HepG2 (cell line): Measurements from ENCODE around the gene CDC34. TPM values are rescaled to one million over a fixed set of nuclear protein-coding genes. Genes with fewer than 3 reads are reported as not detected.

ENCODE experiments used
- ARNT2 ChIP-seq: sonication (generic); formaldehyde crosslinking; IDR thresholded peaks from 2 replicates; pipeline ENCODE4 v1.8.0; 2022; ENCODE audit warnings: mild to moderate bottlenecking, low read depth, missing genetic modification reagents, moderate library complexity
- E2F5 ChIP-seq: sonication (generic); formaldehyde crosslinking; conservative IDR thresholded peaks from 2 replicates; pipeline ENCODE4 v1.4.0; 2020; ENCODE audit warnings: missing genetic modification reagents
- FOSL2 ChIP-seq: sonication (generic); formaldehyde crosslinking; IDR thresholded peaks from 2 replicates; pipeline ENCODE4 v1.4.0; 2020; ENCODE audit warnings: missing genetic modification reagents
- HOXD1 ChIP-seq: sonication (generic); formaldehyde crosslinking; IDR thresholded peaks from 2 replicates; pipeline ENCODE4 v1.5.0; 2020; ENCODE audit warnings: missing genetic modification reagents
- IRF9 ChIP-seq: sonication (generic); formaldehyde crosslinking; IDR thresholded peaks from 2 replicates; pipeline ENCODE4 v1.8.0; 2022; ENCODE audit warnings: missing genetic modification reagents, mild to moderate bottlenecking, borderline replicate concordance
- JUND ChIP-seq: sonication (generic); formaldehyde crosslinking; IDR thresholded peaks from 2 replicates; pipeline ENCODE4 v1.8.0; 2022; ENCODE audit warnings: mild to moderate bottlenecking, missing genetic modification reagents
- MTF2 ChIP-seq: sonication (generic); formaldehyde crosslinking; IDR thresholded peaks from 2 replicates; pipeline ENCODE4 v1.5.0; 2020; ENCODE audit warnings: missing genetic modification reagents, borderline replicate concordance
- RAD21 ChIP-seq: fragments of 450-650 bp; formaldehyde crosslinking; IDR thresholded peaks from 2 replicates; pipeline ENCODE4 v1.5.0; 2020; ENCODE audit warnings: mild to moderate bottlenecking
- RFX1 ChIP-seq: fragments of 450-650 bp; IDR thresholded peaks from 2 replicates; pipeline ENCODE4 v1.6.1; 2017
- ZBTB46 ChIP-seq: sonication (generic); formaldehyde crosslinking; IDR thresholded peaks from 2 replicates; pipeline ENCODE4 v1.4.0; 2020; ENCODE audit warnings: mild to moderate bottlenecking, missing genetic modification reagents, borderline replicate concordance
- ZC3H13 ChIP-seq: sonication (generic); formaldehyde crosslinking; IDR thresholded peaks from 2 replicates; pipeline ENCODE4 v1.8.1; 2023; ENCODE audit warnings: mild to moderate bottlenecking, missing genetic modification reagents, moderate library complexity
- ZNF232 ChIP-seq: sonication (generic); formaldehyde crosslinking; IDR thresholded peaks from 2 replicates; pipeline ENCODE4 v1.4.0; 2020; ENCODE audit warnings: missing genetic modification reagents, borderline replicate concordance
- ZNF275 ChIP-seq: sonication (generic); formaldehyde crosslinking; IDR thresholded peaks from 2 replicates; pipeline ENCODE4 v1.8.0; 2022; ENCODE audit warnings: missing genetic modification reagents, mild to moderate bottlenecking, inconsistent platforms, borderline replicate concordance
- ZNF296 ChIP-seq: sonication (generic); formaldehyde crosslinking; conservative IDR thresholded peaks from 2 replicates; pipeline ENCODE4 v1.5.0; 2020; ENCODE audit warnings: mild to moderate bottlenecking, missing genetic modification reagents
- ZNF333 ChIP-seq: sonication (generic); formaldehyde crosslinking; IDR thresholded peaks from 2 replicates; pipeline ENCODE4 v1.4.0; 2020; ENCODE audit warnings: mild to moderate bottlenecking, missing genetic modification reagents, borderline replicate concordance
- ZNF383 ChIP-seq: sonication (generic); formaldehyde crosslinking; IDR thresholded peaks from 2 replicates; pipeline ENCODE4 v1.4.0; 2020; ENCODE audit warnings: missing genetic modification reagents, mild to moderate bottlenecking, borderline replicate concordance
- ZNF567 ChIP-seq: sonication (generic); formaldehyde crosslinking; IDR thresholded peaks from 2 replicates; pipeline ENCODE4 v1.8.1; 2023; ENCODE audit warnings: mild to moderate bottlenecking, missing genetic modification reagents, borderline replicate concordance
- ZNF687 ChIP-seq: sonication (generic); formaldehyde crosslinking; IDR thresholded peaks from 2 replicates; pipeline ENCODE4 v1.5.1; 2020; ENCODE audit warnings: mild to moderate bottlenecking, missing genetic modification reagents, moderate library complexity
- ZNF816 ChIP-seq: sonication (generic); formaldehyde crosslinking; IDR thresholded peaks from 2 replicates; pipeline ENCODE4 v1.8.0; 2022; ENCODE audit warnings: missing genetic modification reagents, mild to moderate bottlenecking, borderline replicate concordance
- ZNF841 ChIP-seq: sonication (generic); formaldehyde crosslinking; IDR thresholded peaks from 2 replicates; pipeline ENCODE4 v1.8.1; 2023; ENCODE audit warnings: missing genetic modification reagents, borderline replicate concordance
- polyA plus RNA-seq, 8 experiments: library from polyadenylated mRNA; depleted of rRNA in 3 of 8; stranded (reverse) in 7 of 8; unstranded in 1 of 8; fragments of >200 nt; fragmentation: Illumina TruSeq in 4 of 8; extraction: Trizol in 4 of 8; gene quantifications; 2 replicates each; pipeline versions ENCODE4 v1.2.1 to v1.2.3, GENCODE V29; 2011 to 2016; ENCODE audit warnings: low read depth in 4 of 8, missing spikeins in 1 of 8, mixed read lengths in 1 of 8; ENCODE audit not compliant: insufficient read depth in 1 of 8
- total RNA-seq, 5 experiments: library from RNA; depleted of rRNA; stranded (reverse); fragments of >200 nt; fragmentation: Illumina TruSeq; extraction: Trizol; gene quantifications; 2 replicates each; pipeline ENCODE4 v1.2.3, GENCODE V29; 2016; ENCODE audit warnings: low read depth in 1 of 5

CDC34 gene
- total and polyA plus RNA-seq, 2 of the 13 experiments (the other 11 are each of a cell fraction or from before 2014, with no cell fraction given), result 138 to 150 TPM

GRCh38 chr19:572140-572742 lies 40.7 kb downstream of the CDC34 start, which contains the start of gene BSG (continued):
- TF ChIP-seq ZNF296 (CRISPR knock-in tag) (no peak), ZBTB46 (no peak), ZNF816 (CRISPR knock-in tag) (0 out of 2 replicates have a peak, but pooled peaks have one; percentile 28), ZNF841 (CRISPR knock-in tag) (peak; percentile 48; the same call in 1 of the 2 replicates), ZNF383 (no peak), JUND (CRISPR knock-in tag) (peak; percentile 41; the same call in 1 of the 2 replicates), FOSL2 (CRISPR knock-in tag) (0 out of 2 replicates have a peak, but pooled peaks have one; percentile 7), HOXD1 (CRISPR knock-in tag) (0 out of 2 replicates have a peak, but pooled peaks have one; percentile 14), ZNF687 (peak; percentile 51; the same call in 1 of the 2 replicates), MTF2 (peak; percentile 11; the same call in 1 of the 2 replicates), ZNF275 (CRISPR knock-in tag) (peak; percentile 34; the same call in 1 of the 2 replicates), ZC3H13 (CRISPR knock-in tag) (peak; percentile 72; the same call in 1 of the 2 replicates), ZNF567 (CRISPR knock-in tag) (no peak), ZNF232 (CRISPR knock-in tag) (0 out of 2 replicates have a peak, but pooled peaks have one; percentile 46), ZNF333 (CRISPR knock-in tag) (peak; percentile 52; the same call in 1 of the 2 replicates), RAD21 (CRISPR knock-in tag) (peak; percentile 70), IRF9 (CRISPR knock-in tag) (0 out of 2 replicates have a peak, but pooled peaks have one; percentile 23), RFX1 (peak; percentile 94), ARNT2 (CRISPR knock-in tag) (peak; percentile 69), E2F5 (CRISPR knock-in tag) (peak; percentile 22; the same call in 1 of the 2 replicates)
